ENCODE measurements around the gene MED23.

GRCh38 chr6:131631625-131632289 is 3.7 kb upstream of the MED23 start:
- no peak for TF ChIP-seq EZH2 (IDR thresholded peaks at IDR 0.05; ENCODE audit: low read length, missing control alignments)
- TF ChIP-seq CTCF (conservative IDR thresholded peaks at IDR 0.05 in 1 of 2, IDR thresholded peaks at IDR 0.05 in 1 of 2; ENCODE audit: low read depth in 1 of 2, low read length in 2 of 2): no peak

All from fibroblast of lung (primary cell).